ENCODE measurements around the gene INTS1.

- TF ChIP-seq POLR2AphosphoS5 (IDR thresholded peaks at IDR 0.05; ENCODE audit: low read depth, low read length) (no peak), POLR2A (IDR thresholded peaks at IDR 0.05; ENCODE audit: low read depth, low read length) (no peak)
These were observed 799 bp downstream of the INTS1 start for GRCh38 chr7:1503390-1503789.

Data from GM12892 (cell line).